ENCODE data around the gene MSMB.

Gene MSMB

GRCh38 chr10:46077731-46078413, 31.8 kb upstream of the MSMB start:
- TF ChIP-seq, protein P1, sequence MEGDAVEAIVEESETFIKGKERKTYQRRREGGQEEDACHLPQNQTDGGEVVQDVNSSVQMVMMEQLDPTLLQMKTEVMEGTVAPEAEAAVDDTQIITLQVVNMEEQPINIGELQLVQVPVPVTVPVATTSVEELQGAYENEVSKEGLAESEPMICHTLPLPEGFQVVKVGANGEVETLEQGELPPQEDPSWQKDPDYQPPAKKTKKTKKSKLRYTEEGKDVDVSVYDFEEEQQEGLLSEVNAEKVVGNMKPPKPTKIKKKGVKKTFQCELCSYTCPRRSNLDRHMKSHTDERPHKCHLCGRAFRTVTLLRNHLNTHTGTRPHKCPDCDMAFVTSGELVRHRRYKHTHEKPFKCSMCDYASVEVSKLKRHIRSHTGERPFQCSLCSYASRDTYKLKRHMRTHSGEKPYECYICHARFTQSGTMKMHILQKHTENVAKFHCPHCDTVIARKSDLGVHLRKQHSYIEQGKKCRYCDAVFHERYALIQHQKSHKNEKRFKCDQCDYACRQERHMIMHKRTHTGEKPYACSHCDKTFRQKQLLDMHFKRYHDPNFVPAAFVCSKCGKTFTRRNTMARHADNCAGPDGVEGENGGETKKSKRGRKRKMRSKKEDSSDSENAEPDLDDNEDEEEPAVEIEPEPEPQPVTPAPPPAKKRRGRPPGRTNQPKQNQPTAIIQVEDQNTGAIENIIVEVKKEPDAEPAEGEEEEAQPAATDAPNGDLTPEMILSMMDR (IDR thresholded peaks at IDR 0.05; ENCODE audit: control extremely low read depth, extremely low read depth, low read depth, missing control alignments), result no peak
- ChIA-PET CTCF (no interaction called here), POLR2A (no interaction called here)
- DNase-seq (ENCODE audit: extremely low spot score), result no peak

GRCh38 chr10:46077141-46077554, 31.1 kb upstream of the MSMB start:
- ChIA-PET CTCF (no interaction called here), POLR2A (no interaction called here)
- TF ChIP-seq, protein P1 (IDR thresholded peaks at IDR 0.05; ENCODE audit: control extremely low read depth, extremely low read depth, low read depth, missing control alignments), result no peak
- DNase-seq (ENCODE audit: extremely low spot score), result no peak

DNA sequence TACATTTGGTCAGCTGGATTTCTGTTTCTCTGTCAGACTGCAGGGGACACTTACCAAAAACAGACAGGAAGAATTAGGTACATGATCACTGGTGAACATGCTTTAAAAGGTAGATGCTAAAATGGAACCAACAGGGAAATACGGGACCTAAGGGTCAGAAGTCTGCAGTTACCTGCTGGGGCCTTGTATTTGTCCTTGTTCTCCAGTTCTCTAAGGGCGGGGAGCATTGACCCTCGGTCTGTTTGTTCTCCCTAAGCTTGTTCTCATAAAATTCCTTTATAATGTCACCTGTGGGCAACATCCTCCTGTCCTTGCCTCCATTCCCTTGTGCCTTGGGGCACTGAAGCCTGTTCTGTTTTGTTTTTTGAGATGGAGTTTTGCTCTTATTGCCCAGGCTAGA, 29.8 kb upstream of the MSMB start:
- POLR2A ChIA-PET, result no interaction called here
- CTCF ChIA-PET, result no interaction called here

DNA sequence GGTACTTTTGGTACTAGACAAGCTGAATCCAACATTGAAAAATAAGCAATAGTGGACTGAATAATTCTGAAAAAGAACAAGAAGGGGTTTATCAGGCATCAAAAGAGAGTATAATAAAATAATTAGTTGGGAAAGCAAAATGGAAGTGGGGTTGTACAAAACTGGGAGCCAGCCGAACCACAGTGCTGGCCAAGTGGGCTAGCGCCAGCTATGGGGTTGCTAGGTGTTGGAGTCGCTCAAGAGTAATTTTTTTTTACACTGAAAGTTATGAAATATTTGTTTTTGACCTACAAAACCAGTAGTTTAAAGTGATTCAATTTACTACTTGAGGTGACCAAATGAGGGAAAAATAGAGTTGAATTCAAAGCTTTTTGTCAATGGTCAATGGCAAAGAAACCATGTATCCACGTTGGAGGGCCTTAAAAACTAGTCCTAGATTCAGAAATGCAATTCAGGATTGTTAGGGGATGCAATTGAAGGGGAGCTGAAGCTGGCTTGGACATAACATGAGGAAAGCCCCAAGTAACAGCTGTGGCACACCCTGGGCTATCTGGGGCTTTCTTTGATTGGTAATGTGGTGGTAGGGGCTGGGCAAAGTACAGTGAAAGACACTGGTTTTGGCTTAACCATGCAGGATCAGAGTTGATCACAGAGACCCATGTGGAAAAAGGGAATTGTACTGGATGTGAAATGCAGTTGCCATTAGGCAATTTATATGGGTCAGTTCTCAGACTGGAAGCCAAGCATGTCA, 28.3 kb upstream of the MSMB start:
- DNase-seq (ENCODE audit: extremely low spot score), result no peak
- CTCF ChIA-PET, result no interaction called here
- POLR2A ChIA-PET, result no interaction called here
- TF ChIP-seq, protein P1 (IDR thresholded peaks at IDR 0.05; ENCODE audit: control extremely low read depth, extremely low read depth, low read depth, missing control alignments), result no peak

More for the DNA sequence above, 29.8 kb upstream of the MSMB start:
- DNase-seq (ENCODE audit: extremely low spot score), result no peak
- TF ChIP-seq, protein P1 (IDR thresholded peaks at IDR 0.05; ENCODE audit: control extremely low read depth, extremely low read depth, low read depth, missing control alignments), result no peak

- ChIA-PET POLR2A (no interaction called here), CTCF (no interaction called here)
- no peak for DNase-seq (ENCODE audit: extremely low spot score)
- TF ChIP-seq, protein P1 (IDR thresholded peaks at IDR 0.05; ENCODE audit: control extremely low read depth, extremely low read depth, low read depth, missing control alignments), result no peak
These were observed 27.5 kb upstream of the MSMB start for GRCh38 chr10:46073564-46073963.

DNA sequence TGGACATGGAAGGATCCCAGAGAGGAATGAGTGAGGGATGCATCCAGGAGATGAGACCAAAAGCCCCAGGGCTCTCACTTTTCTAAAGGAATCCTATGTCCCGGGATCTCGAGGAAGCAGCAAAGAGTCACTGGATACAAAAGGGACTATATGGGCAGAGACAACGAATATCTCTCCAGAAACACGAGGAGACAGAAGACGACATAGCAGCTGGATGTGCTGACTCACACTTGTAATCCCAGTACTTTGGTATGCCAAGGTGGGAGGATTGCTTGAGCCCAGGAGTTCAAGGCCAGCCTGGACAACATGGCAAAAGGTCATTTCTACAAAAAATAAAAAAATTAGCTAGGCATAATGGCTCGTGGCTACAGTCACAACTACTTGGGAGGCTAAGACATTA, 24.7 kb upstream of the MSMB start:
- ChIA-PET POLR2A (no interaction called here), CTCF (no interaction called here)
- TF ChIP-seq, protein P1 (IDR thresholded peaks at IDR 0.05; ENCODE audit: control extremely low read depth, extremely low read depth, low read depth, missing control alignments), result no peak
- no peak for DNase-seq (ENCODE audit: extremely low spot score)

Measured in GM10248 (cell line).